Neutrophil (primary cell): ENCODE data around the gene LRRC27.

ENCODE experiments used
- H3K27ac ChIP-seq: fragments of 200-600 bp; sonication (generic); 2 replicates; pipeline ENCODE4 v1.5.1; 2016; ENCODE audit warnings: mild to moderate bottlenecking, moderate library complexity
- H3K27me3 ChIP-seq: fragments of 200-600 bp; sonication (generic); 2 replicates; pipeline ENCODE4 v1.6.0; 2016; ENCODE audit warnings: mild to moderate bottlenecking
- H3K36me3 ChIP-seq: fragments of 200-600 bp; sonication (generic); 2 replicates; pipeline ENCODE4 v1.5.1; 2017
- H3K4me1 ChIP-seq, 2 experiments: fragments of 200-600 bp in 1 of 2; sonication (generic) in 1 of 2; 1 replicate in 1 of 2; 2 replicates in 1 of 2; pipeline versions ENCODE4 v1.5.1 to v1.6.1; 2013 to 2016; ENCODE audit warnings: low read depth in 1 of 2, low read length in 1 of 2, mild to moderate bottlenecking in 1 of 2, moderate library complexity in 1 of 2; ENCODE audit not compliant: control insufficient read depth in 1 of 2, insufficient read depth in 1 of 2
- H3K4me3 ChIP-seq, 2 experiments: fragments of 200-600 bp in 1 of 2; sonication (generic) in 1 of 2; 1 replicate in 1 of 2; 2 replicates in 1 of 2; pipeline ENCODE4 v1.5.1; 2013 to 2016; ENCODE audit warnings: low read depth in 1 of 2, low read length in 1 of 2, mild to moderate bottlenecking in 1 of 2, moderate library complexity in 1 of 2
- H3K9me3 ChIP-seq: fragments of 200-600 bp; sonication (generic); 2 replicates; pipeline ENCODE4 v1.5.1; 2016
- CTCF ChIP-seq: fragments of 200-600 bp; sonication (generic); IDR thresholded peaks from 2 replicates; pipeline ENCODE4 v1.5.1; 2016; ENCODE audit warnings: antibody characterized with exemption

Gene LRRC27

GRCh38 chr10:132389433-132390169 lies 57.6 kb downstream of the LRRC27 start:
- peaks cover 22% of the 10 kb centered on the region for H3K27me3 ChIP-seq
- H3K4me3 ChIP-seq, result no peak overlapping the region
- peaks cover 14 to 20% of the 10 kb centered on the region in 2 experiments for H3K4me1 ChIP-seq
- H3K36me3 ChIP-seq, result no peaks in the 10 kb centered on the region
- TF ChIP-seq CTCF, result no peak
- no peak overlapping the region for H3K27ac ChIP-seq
- H3K9me3 ChIP-seq, result no peaks in the 10 kb centered on the region

DNA sequence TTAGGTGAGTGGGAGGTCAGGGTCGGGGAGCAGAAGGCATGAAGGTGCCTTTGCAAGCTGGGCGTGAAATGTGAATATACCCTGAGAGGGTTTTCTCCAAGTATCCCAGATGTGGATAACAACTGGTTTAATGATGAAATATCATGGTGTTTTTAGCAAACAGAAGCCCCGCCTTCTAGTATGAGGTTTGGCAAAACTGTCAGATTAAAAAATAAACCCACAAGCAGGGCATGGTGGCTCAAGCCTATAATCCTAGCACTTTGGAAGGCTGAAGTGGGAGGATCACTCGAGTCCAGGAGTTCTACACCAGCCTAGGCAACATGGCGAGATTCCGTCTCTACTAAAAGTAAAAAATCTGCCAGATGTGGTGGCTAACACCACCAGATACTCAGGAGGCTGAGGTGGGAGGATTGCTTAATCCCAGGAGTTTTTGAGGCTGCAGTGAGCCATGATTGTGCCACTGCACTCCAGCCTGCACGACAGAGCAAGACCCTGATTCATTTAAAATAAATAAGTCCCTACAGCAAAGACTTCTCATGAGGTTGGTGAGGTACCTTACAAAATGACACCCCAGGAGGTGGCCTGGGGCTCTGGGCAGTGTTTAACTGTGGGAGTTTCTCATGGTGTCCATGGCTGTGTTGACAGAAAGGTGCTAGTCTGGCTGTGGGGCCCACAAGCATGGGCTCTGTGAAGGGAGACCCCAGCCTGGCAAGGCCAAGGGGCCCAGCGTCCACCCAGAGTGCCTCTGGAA lies 58.4 kb downstream of the LRRC27 start:
- peaks cover 29% of the 10 kb centered on the region for H3K27me3 ChIP-seq
- H3K27ac ChIP-seq, result no peak overlapping the region
- no peaks in the 10 kb centered on the region for H3K36me3 ChIP-seq
- peaks cover 12 to 13% of the 10 kb centered on the region in 2 experiments for H3K4me1 ChIP-seq
- no peak overlapping the region for H3K4me3 ChIP-seq
- no peak for TF ChIP-seq CTCF
- H3K9me3 ChIP-seq, result no peaks in the 10 kb centered on the region

DNA sequence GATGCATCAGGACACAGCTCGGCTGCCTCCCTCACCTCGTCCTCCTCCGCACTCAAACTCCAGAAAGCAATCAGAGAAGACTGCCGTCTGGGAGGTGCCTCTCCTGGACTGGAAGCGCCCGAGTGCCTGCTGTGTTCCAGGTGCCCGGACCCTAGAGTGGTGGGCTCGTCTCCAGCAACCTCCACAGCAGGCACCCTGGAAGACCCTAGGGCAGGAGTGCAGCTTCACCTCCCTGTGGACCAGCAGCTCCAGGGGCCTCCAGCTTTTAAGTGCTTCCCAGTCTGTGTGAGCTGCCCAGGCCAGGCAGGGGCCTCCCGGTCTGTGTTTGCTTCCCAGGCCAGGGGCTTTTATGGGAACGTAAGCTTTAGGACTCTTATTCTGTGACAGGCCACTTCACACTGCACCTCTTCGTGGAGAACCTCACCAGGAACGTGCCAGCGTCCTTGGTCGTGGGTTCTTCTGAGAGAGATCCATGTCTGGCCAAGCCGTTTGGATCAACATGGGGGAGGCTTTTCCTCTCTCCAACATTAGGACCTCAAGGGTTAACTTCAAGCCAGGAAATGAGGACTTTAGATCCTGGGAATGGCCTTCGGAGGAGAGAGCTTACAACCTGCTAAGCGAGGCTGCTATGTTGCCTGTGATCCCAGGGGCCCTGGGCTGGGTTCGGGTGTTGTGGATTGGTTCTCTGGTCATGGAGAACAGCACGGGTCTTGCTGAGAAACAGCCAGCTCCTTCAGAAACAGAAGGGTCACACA lies 59.1 kb downstream of the LRRC27 start:
- Histone ChIP-seq H3K27ac (no peak overlapping the region), H3K9me3 (no peaks in the 10 kb centered on the region), H3K27me3 (peaks cover 37% of the 10 kb centered on the region), H3K36me3 (no peaks in the 10 kb centered on the region), H3K4me3 (no peak overlapping the region), H3K4me1 (peaks cover 8 to 17% of the 10 kb centered on the region in 2 experiments)
- TF ChIP-seq CTCF, result no peak

- Histone ChIP-seq H3K27ac (no peak overlapping the region), H3K4me1 (peaks cover 10 to 22% of the 10 kb centered on the region in 2 experiments), H3K9me3 (no peaks in the 10 kb centered on the region), H3K4me3 (no peak overlapping the region), H3K27me3 (peaks cover 42% of the 10 kb centered on the region), H3K36me3 (no peaks in the 10 kb centered on the region)
- no peak for TF ChIP-seq CTCF
These were observed 59.7 kb downstream of the LRRC27 start for GRCh38 chr10:132391676-132392020.

GRCh38 chr10:132392184-132392800 lies 60.3 kb downstream of the LRRC27 start:
- Histone ChIP-seq H3K27ac (no peak overlapping the region), H3K9me3 (no peaks in the 10 kb centered on the region), H3K27me3 (peaks cover 42% of the 10 kb centered on the region), H3K36me3 (no peaks in the 10 kb centered on the region), H3K4me1 (peaks cover 10 to 23% of the 10 kb centered on the region in 2 experiments), H3K4me3 (no peak overlapping the region)
- no peak for TF ChIP-seq CTCF
